Measurements from ENCODE around the gene N4BP3. TPM values are rescaled to one million over a fixed set of nuclear protein-coding genes. Genes with fewer than 3 reads are reported as not detected.
"Not testable (repeated sequence)": the region's sequence is repeated elsewhere in the genome, so short reads cannot be mapped to it uniquely, and the experiment has no call there.

Gene N4BP3
- total RNA-seq, 2 donors from 2014 or later, result 0.07 TPM; not detected in 1

DNA sequence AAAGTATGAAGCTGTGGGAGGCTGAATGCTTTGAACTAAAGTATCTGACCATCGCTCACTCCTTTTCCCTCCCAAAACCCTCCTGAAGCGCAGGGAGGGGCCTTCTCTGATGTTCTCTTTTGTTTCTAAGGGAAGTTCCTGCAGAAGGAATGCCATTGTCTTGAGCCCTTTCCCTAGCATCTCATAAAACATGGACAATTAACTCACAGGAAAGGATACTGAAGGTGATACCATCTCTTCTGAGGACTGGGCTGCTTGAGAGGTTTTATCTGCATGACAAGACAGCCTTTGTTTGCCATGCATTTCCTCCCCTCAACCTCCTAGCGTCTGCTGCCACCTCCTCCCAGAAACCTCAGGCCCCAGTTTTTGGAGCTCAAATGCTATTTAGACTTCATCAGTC lies 13.2 kb downstream of the N4BP3 start:
- ATAC-seq (ENCODE audit: insufficient number of reproducible peaks, low FRiP score, low read depth), result no peak
- peaks cover 4 to 11% of the 10 kb centered on the region in 2 donors for H3K4me1 ChIP-seq (ENCODE audit: control insufficient read depth in 1 of 2, low read depth in 2 of 2)
- no peak overlapping the region for H3K27ac ChIP-seq
- H3K36me3 ChIP-seq, result no peaks in the 10 kb centered on the region
- no peak overlapping the region for H3K4me3 ChIP-seq
- no peak for DNase-seq (ENCODE audit: low spot score)
- no peaks in the 10 kb centered on the region for H3K9me3 ChIP-seq
- TF ChIP-seq, protein P1, sequence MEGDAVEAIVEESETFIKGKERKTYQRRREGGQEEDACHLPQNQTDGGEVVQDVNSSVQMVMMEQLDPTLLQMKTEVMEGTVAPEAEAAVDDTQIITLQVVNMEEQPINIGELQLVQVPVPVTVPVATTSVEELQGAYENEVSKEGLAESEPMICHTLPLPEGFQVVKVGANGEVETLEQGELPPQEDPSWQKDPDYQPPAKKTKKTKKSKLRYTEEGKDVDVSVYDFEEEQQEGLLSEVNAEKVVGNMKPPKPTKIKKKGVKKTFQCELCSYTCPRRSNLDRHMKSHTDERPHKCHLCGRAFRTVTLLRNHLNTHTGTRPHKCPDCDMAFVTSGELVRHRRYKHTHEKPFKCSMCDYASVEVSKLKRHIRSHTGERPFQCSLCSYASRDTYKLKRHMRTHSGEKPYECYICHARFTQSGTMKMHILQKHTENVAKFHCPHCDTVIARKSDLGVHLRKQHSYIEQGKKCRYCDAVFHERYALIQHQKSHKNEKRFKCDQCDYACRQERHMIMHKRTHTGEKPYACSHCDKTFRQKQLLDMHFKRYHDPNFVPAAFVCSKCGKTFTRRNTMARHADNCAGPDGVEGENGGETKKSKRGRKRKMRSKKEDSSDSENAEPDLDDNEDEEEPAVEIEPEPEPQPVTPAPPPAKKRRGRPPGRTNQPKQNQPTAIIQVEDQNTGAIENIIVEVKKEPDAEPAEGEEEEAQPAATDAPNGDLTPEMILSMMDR (IDR thresholded peaks at IDR 0.05), result no peak
- no peaks in the 10 kb centered on the region for H3K27me3 ChIP-seq (replicated peaks; ENCODE audit: insufficient read depth)

DNA sequence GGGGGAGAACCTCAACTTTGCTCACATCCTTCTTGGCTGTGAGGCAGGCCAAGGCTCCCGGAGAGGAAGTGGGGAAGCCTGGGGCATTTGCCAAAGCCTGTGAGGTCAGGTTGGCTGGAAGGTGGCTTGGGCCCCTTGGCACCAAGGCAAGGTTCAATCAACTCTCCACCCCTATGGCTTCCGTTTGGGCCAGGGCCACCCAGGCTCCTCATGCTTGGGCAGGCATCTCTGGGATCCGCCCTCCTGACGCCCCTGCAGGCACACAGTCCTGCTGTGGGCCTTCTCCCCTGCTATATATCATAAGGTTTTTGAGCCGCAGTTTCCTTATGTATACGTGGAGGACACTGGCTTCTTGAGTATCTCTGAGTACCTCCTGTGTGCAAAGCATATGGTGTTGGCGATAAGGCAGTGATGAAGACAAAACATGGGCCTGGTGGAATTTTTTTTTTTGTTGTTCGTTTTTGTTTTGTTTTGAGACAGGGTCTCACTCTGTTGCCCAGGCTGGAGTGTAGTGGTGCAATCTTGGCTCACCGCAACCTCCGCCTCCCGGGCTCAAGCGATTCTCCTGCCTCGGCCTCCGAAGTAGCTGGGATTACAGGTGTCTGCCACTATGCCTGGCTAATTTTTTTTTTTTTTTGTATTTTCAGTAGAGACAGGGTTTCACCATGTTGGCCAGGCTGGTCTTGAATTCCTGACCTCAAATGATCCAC lies 14.1 kb downstream of the N4BP3 start:
- not testable (repeated sequence) for H3K27me3 ChIP-seq (replicated peaks; ENCODE audit: insufficient read depth); DNase-seq (ENCODE audit: low spot score); H3K4me3 ChIP-seq; H3K36me3 ChIP-seq; H3K27ac ChIP-seq; H3K9me3 ChIP-seq; ATAC-seq (ENCODE audit: insufficient number of reproducible peaks, low FRiP score, low read depth)
- peaks cover 12 to 20% of the 10 kb centered on the region in 2 donors for H3K4me1 ChIP-seq (ENCODE audit: control insufficient read depth in 1 of 2, low read depth in 2 of 2)

GRCh38 chr5:178129296-178129695 lies 16.0 kb downstream of the N4BP3 start:
- no peak for ATAC-seq (ENCODE audit: insufficient number of reproducible peaks, low FRiP score, low read depth)
- no peaks in the 10 kb centered on the region for H3K9me3 ChIP-seq
- peaks cover 12 to 20% of the 10 kb centered on the region in 2 donors for H3K4me1 ChIP-seq (ENCODE audit: control insufficient read depth in 1 of 2, low read depth in 2 of 2)
- H3K27ac ChIP-seq, result no peak overlapping the region
- no peak for DNase-seq (ENCODE audit: low spot score)
- TF ChIP-seq, protein P1 (IDR thresholded peaks at IDR 0.05), result no peak
- H3K36me3 ChIP-seq, result no peaks in the 10 kb centered on the region
- H3K27me3 ChIP-seq (replicated peaks; ENCODE audit: insufficient read depth), result no peaks in the 10 kb centered on the region
- no peak overlapping the region for H3K4me3 ChIP-seq

DNA sequence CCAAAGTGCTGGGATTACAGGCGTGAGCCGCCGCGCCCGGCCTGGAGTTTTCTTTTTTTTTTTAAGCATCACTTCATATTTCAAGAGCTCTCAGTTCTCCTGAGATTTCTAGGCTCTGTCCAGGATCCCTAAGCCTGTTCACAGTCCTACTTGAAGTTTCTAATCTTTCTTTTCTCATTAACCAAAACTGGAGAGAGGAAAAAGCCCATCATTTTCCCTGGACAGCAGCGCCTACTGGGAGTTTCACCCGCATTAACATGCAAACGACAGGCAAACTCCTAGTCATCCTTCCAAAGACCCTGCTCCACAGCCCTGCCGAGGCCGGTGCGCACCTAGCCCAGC lies 16.9 kb downstream of the N4BP3 start:
- Histone ChIP-seq H3K4me1 (ENCODE audit: control insufficient read depth in 1 of 2, low read depth in 2 of 2) (peaks cover 12 to 20% of the 10 kb centered on the region in 2 donors), H3K4me3 (peak overlapping the region; percentile 75), H3K27ac (peak overlapping the region; percentile 82 to 96)
- not testable (repeated sequence) for H3K9me3 ChIP-seq; DNase-seq (ENCODE audit: low spot score); H3K36me3 ChIP-seq; H3K27me3 ChIP-seq (replicated peaks; ENCODE audit: insufficient read depth); ATAC-seq (ENCODE audit: insufficient number of reproducible peaks, low FRiP score, low read depth)

DNA sequence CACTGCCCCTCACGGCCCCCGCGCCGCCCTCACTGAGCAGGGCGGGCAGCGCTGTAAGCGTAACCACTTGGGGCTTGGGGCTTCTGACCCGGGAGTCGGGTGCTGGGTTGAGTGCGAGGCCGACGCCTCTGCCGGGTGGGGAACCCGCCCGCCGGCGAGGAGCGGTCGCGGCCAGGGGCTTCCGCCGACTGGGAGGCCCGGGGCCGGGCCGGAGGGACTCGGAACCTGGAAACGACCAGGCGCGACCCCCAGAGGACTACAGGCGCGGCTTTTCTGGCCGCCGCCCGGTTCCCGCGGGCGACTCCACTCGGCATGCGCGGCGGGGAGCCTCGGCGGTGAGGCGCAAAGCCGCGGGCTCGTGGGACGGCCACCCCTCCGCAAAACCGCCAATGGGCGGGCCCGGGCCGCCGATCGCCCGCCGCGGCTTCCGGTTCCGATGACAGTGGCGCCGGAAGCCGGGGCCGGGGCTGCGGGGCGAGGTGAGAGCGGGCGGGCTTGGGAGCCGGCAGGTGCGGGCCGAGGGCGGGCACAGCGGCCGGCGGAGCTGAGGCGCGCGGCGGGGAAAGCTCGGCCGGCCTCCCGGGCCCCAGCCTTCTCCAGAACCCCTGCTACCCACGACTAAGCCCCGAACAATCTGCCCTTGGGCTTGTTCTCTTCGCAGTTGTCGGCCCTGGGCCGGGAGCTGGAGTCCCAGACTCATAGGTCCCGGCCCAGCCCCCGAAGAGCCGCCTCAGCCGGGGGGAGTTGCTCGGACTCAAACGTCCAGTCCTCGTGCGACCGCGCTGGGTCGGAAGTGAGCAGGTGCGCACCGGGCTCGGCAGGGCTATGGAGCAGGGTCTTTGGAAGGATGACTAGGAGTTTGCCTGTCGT lies 17.5 kb downstream of the N4BP3 start, which contains the start of gene RMND5B:
RMND5B (plus strand) TSS at position 439 of the 870 bp plus-strand sequence. CDS start 7,106 bp downstream, outside the sequence.
- Histone ChIP-seq H3K27me3 (replicated peaks; ENCODE audit: insufficient read depth) (no peaks in the 10 kb centered on the region), H3K4me3 (peak within 1 kb of the TSS; percentile 75), H3K27ac (peak within 1 kb of the TSS; percentile 82 to 96), H3K36me3 (peaks cover 6% of the 10 kb centered on the region), H3K4me1 (ENCODE audit: control insufficient read depth in 1 of 2, low read depth in 2 of 2) (peaks cover 12 to 20% of the 10 kb centered on the region in 2 donors), H3K9me3 (no peaks in the 10 kb centered on the region)
- TF ChIP-seq, protein P1 (IDR thresholded peaks at IDR 0.05), result no peak
- ATAC-seq (ENCODE audit: insufficient number of reproducible peaks, low FRiP score, low read depth), result peak; percentile 77
- DNase-seq (ENCODE audit: low spot score), result no peak

DNA sequence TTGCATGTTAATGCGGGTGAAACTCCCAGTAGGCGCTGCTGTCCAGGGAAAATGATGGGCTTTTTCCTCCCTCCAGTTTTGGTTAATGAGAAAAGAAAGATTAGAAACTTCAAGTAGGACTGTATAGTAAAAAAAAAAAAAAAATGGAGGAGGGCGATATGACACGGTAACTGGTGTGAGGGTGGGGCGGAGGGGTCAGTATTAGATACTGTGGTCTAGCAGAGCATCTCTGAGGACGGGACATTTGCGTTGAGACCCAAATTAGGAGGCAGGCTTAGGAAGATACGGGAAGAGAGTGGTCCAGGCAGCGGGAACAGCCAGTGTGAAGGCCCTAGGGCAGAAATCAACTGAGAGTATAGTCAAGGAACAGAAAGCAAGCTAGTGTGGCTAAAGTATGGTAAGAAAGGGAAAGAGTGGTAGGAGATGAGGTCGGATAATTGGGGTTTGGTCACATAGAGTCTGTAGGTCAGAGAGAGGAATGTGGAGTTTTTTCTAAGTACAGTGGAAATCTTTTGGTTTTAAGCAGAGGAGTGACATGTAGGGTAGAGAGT lies 18.2 kb downstream of the N4BP3 start:
- peaks cover 13% of the 10 kb centered on the region for H3K36me3 ChIP-seq
- TF ChIP-seq, protein P1 (IDR thresholded peaks at IDR 0.05), result no peak
- H3K27ac ChIP-seq, result peak overlapping the region; percentile 82 to 96
- ATAC-seq (ENCODE audit: insufficient number of reproducible peaks, low FRiP score, low read depth), result no peak
- peak overlapping the region; percentile 75 for H3K4me3 ChIP-seq
- H3K4me1 ChIP-seq (ENCODE audit: control insufficient read depth in 1 of 2, low read depth in 2 of 2), result peaks cover 12 to 20% of the 10 kb centered on the region in 2 donors
- no peaks in the 10 kb centered on the region for H3K9me3 ChIP-seq
- DNase-seq (ENCODE audit: low spot score), result no peak
- H3K27me3 ChIP-seq (replicated peaks; ENCODE audit: insufficient read depth), result no peaks in the 10 kb centered on the region
